ENCODE results near the gene TOMM20L.

The TOMM20L gene

DNA sequence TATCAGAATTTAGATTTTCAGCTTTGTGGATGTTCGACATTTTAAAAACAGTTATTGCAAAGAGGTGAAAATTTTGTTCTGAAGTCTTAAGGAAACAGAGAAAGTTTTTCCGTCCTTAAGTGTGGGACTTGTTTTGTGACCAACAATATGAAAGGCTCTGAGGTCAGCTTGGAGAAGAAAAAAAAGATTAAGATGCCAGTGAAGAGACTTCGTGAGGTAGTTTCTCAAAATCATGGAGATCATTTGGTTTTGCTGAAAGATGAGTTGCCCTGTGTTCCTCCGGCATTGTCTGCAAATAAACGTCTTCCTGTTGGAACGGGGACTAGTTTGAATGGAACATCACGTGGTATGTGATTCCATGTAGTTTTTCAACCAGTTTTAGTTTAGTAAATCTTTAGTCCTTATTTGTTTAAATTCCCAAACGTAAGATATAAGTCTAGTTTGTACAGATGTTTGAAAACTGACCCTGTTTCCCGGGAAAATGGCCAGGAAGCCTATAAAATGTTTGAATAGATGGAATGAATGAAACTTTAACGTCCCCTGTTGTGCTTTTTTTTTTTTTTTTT lies 32.5 kb downstream of the TOMM20L start:
- TF ChIP-seq, protein P1, sequence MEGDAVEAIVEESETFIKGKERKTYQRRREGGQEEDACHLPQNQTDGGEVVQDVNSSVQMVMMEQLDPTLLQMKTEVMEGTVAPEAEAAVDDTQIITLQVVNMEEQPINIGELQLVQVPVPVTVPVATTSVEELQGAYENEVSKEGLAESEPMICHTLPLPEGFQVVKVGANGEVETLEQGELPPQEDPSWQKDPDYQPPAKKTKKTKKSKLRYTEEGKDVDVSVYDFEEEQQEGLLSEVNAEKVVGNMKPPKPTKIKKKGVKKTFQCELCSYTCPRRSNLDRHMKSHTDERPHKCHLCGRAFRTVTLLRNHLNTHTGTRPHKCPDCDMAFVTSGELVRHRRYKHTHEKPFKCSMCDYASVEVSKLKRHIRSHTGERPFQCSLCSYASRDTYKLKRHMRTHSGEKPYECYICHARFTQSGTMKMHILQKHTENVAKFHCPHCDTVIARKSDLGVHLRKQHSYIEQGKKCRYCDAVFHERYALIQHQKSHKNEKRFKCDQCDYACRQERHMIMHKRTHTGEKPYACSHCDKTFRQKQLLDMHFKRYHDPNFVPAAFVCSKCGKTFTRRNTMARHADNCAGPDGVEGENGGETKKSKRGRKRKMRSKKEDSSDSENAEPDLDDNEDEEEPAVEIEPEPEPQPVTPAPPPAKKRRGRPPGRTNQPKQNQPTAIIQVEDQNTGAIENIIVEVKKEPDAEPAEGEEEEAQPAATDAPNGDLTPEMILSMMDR (conservative IDR thresholded peaks at IDR 0.05), result no peak
- H3K27ac ChIP-seq, result peak overlapping the region; percentile 94

DNA sequence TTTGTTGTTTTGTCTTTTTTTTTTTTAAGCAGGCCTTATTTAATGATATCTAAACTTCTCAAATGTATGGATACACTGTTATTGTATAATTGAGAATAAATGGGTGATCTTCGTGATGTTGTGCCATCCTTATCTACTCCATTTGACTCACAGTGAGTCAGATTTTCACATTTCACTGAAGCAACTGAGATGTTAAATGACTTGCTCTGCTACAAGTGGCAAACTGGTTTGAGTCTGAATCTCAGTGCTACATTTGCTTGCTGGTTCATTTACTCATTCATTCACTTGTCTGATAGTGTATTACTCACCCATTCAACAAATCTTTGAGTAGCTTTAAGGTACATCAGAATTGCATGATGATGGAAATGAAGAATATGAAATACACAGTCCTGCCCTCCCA lies 34.4 kb downstream of the TOMM20L start:
- TF ChIP-seq, protein P1 (conservative IDR thresholded peaks at IDR 0.05), result no peak
- no peak overlapping the region for H3K27ac ChIP-seq

DNA sequence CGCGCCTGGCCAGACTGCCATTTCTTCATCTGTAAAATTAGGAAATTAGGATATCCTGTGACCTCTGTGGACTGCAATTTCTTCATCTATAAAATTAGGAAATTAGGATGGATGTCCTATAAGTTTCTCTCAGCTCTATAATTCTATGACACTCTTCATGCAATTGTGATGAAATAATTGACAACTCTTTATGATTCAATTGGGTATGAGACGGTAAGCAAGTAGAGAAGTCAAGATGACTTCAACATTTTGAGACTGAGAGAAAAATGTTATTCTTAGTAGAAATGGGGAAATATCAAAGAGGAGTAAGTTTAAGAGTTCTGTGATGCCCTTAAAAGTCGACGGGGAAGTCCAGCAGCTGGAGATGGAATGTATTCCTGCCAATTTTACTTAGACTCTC lies 43.7 kb downstream of the TOMM20L start:
- no peak overlapping the region for H3K27ac ChIP-seq
- TF ChIP-seq, protein P1 (conservative IDR thresholded peaks at IDR 0.05), result no peak

DNA sequence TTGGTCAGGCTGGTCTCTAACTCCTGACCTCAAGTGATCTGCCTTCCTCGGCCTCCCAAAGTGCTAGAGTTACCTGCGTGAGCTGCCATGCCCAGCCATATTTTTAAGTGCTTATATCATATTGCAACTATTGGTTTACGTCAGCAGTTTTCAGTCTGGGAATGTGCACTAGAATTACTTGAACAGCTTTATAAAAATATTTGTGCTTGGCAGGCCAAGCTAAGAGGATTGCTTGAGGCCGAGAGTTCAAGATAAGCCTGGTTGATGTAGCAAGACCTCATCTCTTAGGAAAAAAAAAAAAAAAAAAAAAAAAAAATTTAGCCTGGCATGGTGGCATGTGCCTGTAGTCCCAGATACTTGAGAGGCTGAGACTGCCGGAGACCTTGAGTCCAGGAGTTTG lies 48.9 kb downstream of the TOMM20L start:
- TF ChIP-seq, protein P1 (conservative IDR thresholded peaks at IDR 0.05), result no peak

DNA sequence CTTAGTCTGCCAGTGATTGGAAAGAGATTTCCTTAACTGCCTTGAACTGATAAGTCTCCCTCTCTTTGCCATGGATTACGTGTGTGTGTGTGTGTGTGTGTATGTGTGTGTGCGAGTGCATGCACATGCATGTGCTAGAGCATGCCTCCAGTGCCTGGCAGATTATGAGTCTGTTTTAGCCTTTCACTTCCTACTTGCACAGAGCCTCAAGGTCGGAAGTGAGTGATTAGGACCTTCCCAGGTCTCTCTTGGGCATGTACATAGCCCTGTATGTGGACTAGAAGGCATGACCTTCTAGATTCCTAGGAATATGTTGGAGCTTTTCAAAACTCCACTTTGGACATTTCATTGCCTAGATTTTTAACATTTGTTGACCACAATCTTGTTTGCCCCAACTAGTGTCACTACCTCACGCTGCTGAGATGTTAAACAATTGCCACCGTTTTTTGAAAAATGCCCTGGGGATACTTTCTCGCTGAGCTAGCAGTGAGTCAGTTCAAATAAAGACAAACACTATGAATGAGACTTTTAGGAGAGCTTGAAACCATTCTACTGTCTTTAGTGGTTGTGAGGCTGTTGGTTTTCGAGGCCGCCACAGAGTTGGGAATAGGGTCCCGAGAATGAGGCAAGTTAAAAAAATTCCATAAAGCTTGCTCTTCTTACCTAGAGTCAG lies 60.0 kb downstream of the TOMM20L start:
- no peak overlapping the region for H3K27ac ChIP-seq
- TF ChIP-seq, protein P1 (conservative IDR thresholded peaks at IDR 0.05), result no peak

More for the DNA sequence above, 48.9 kb downstream of the TOMM20L start:
- H3K27ac ChIP-seq, result no peak overlapping the region

Measured in VCaP (cell line).